ENCODE data around the gene HNRNPU. TPM values are rescaled to one million over a fixed set of nuclear protein-coding genes. Genes with fewer than 3 reads are reported as not detected.

HNRNPU gene
- total and polyA plus RNA-seq, 2 of the 13 experiments (the other 11 are each of a cell fraction or from before 2014, with no cell fraction given) = 101 to 508 TPM

- no peak overlapping the region for H3K27ac ChIP-seq (ENCODE audit: extremely low read length, insufficient read depth, low read length)
- DNase-seq (ENCODE audit: low spot score) (no peak), FAIRE-seq (no peak), ATAC-seq (no peak)
- intact Hi-C loops (cut with micrococcal nuclease; ENCODE audit: unreplicated experiment) = no loop called here
- H3K9me3 ChIP-seq (ENCODE audit: low read length) = no peaks in the 10 kb centered on the region
- no peaks in the 10 kb centered on the region for H4K20me1 ChIP-seq (ENCODE audit: insufficient read depth, low read length)
- H3K79me2 ChIP-seq (ENCODE audit: insufficient read depth, low read length) = no peaks in the 10 kb centered on the region
- H3K9ac ChIP-seq (ENCODE audit: insufficient read depth, low read depth, low read length) = no peak overlapping the region
- H3K4me2 ChIP-seq (ENCODE audit: low read depth, low read length) = no peak overlapping the region
- ChIA-PET CTCF (ENCODE audit: low intra/inter-chr PET ratio, low total read pairs) (no interaction called here), POLR2A (no interaction called here)
- H2AFZ ChIP-seq (ENCODE audit: low read length) = no peak overlapping the region
- no peak overlapping the region for H3K4me3 ChIP-seq (replicated peaks in 1 of 3; ENCODE audit: insufficient read depth in 1 of 3, low read depth in 2 of 3, low read length in 3 of 3)
- WGBS (ENCODE audit: low lambda C conversion rate) = 80% methylated on average over 15 of the region's 15 CpGs
- BruUV-seq (replicated peaks) = no TSS peak
- in situ Hi-C loops (cut with HindIII; ENCODE audit: extremely low pct_ligation_motif_present, low pct_unique_long_range_greater_than_20kb) = no loop called here
- peaks cover 0 to 1% of the 10 kb centered on the region in 2 experiments; a peak in 1 of 5 replicates for H3K27me3 ChIP-seq (ENCODE audit: control insufficient read depth in 1 of 2, insufficient read depth in 2 of 2, low read length in 2 of 2)
- no peak for TF ChIP-seq CREBL2 (CRISPR knock-in tag; IDR thresholded peaks at IDR 0.05; ENCODE audit: borderline replicate concordance)
- TF ChIP-seq ZNF280B (CRISPR knock-in tag; IDR thresholded peaks at IDR 0.05; ENCODE audit: borderline replicate concordance) = no peak
- no peak for TF ChIP-seq BCL6 (CRISPR knock-in tag; IDR thresholded peaks at IDR 0.05)
- TF ChIP-seq ATRX (CRISPR knock-in tag; IDR thresholded peaks at IDR 0.05; ENCODE audit: borderline replicate concordance) = no peak
- no peak for TF ChIP-seq ZSCAN29 (CRISPR knock-in tag; conservative IDR thresholded peaks at IDR 0.05)
- TF ChIP-seq ZNF850 (CRISPR knock-in tag; conservative IDR thresholded peaks at IDR 0.05) = no peak
- TF ChIP-seq CENPT (CRISPR knock-in tag; IDR thresholded peaks at IDR 0.05; ENCODE audit: low read depth) = no peak
- no peak for TF ChIP-seq ZMYM3 (CRISPR knock-in tag; IDR thresholded peaks at IDR 0.05)
- no peak for TF ChIP-seq HNRNPK (IDR thresholded peaks at IDR 0.05; ENCODE audit: low read depth, low read length, poor library complexity, severe bottlenecking)
- no peak for TF ChIP-seq IRF2 (CRISPR knock-in tag; IDR thresholded peaks at IDR 0.05)
- H3K4me1 ChIP-seq (ENCODE audit: insufficient read depth, low read length) = 0 out of 2 replicates have a peak, but pooled peaks cover 1% of the 10 kb centered on the region
- no peaks in the 10 kb centered on the region for H3K36me3 ChIP-seq (replicated peaks in 1 of 2; ENCODE audit: control insufficient read depth in 1 of 2, insufficient read depth in 2 of 2, low read length in 2 of 2)
Observed at GRCh38 chr1:244913806-244914205, 49.5 kb upstream of the HNRNPU start.

Data from HepG2 (cell line).